Gastrocnemius medialis (tissue), 4 donors: ENCODE measurements around the gene DIAPH3. TPM values are rescaled to one million over a fixed set of nuclear protein-coding genes. Genes with fewer than 3 reads are reported as not detected.

ENCODE experiments used
- ATAC-seq, 2 donors: fragments of 150-250 bp; one replicate each; pipeline ENCODE4 v1.9.1; 2016
- DNase-seq, 2 donors: peaks; one replicate each; pipeline ENCODE4 v3.0.0-alpha.2; 2019
- H3K27ac ChIP-seq, 4 donors: fragments of 200-600 bp; sonication (generic); 1 replicate in 1 of 4; 2 replicates in 3 of 4; pipeline ENCODE4 v1.5.1; 2016 to 2018; ENCODE audit warnings: mild to moderate bottlenecking in 2 of 4, moderate library complexity in 1 of 4
- H3K27me3 ChIP-seq, 3 donors: fragments of 200-600 bp; sonication (generic) in 2 of 3; 1 replicate in 1 of 3; 2 replicates in 2 of 3; pipeline versions ENCODE4 v1.5.1 to v1.6.0; 2016 to 2019; ENCODE audit warnings: mild to moderate bottlenecking in 1 of 3, moderate library complexity in 1 of 3
- H3K36me3 ChIP-seq, 2 donors: fragments of 200-600 bp; sonication (generic) in 1 of 2; one replicate each; pipeline ENCODE4 v1.5.1; 2017 to 2018
- H3K4me1 ChIP-seq, 2 donors: fragments of 200-600 bp; sonication (generic) in 1 of 2; one replicate each; pipeline ENCODE4 v1.5.1; 2016 to 2017; ENCODE audit warnings: mild to moderate bottlenecking in 2 of 2
- H3K4me3 ChIP-seq, 4 donors: fragments of 200-600 bp; sonication (generic) in 3 of 4; 1 replicate in 1 of 4; 2 replicates in 3 of 4; pipeline ENCODE4 v1.5.1; 2016 to 2019; ENCODE audit warnings: mild to moderate bottlenecking in 2 of 4
- H3K9me3 ChIP-seq, 3 donors: fragments of 200-600 bp; sonication (generic) in 2 of 3; 1 replicate in 1 of 3; 2 replicates in 2 of 3; pipeline ENCODE4 v1.5.1; 2016 to 2019
- CTCF ChIP-seq, 5 experiments: fragments of 450-650 bp in 3 of 5; fragments of 200-600 bp in 2 of 5; sonication (generic) in 2 of 5; IDR thresholded peaks in 4 of 5; conservative IDR thresholded peaks in 1 of 5; 1 replicate in 4 of 5; 2 replicates in 1 of 5; pipeline ENCODE4 v1.5.1; 2016 to 2019; ENCODE audit warnings: antibody characterized with exemption in 5 of 5, mild to moderate bottlenecking in 3 of 5, moderate library complexity in 3 of 5
- POLR2A ChIP-seq, 2 donors: fragments of 450-650 bp; IDR thresholded peaks; one replicate each; pipeline ENCODE4 v1.6.1; 2017; ENCODE audit warnings: antibody characterized with exemption in 2 of 2, mild to moderate bottlenecking in 2 of 2, moderate library complexity in 2 of 2
- in situ Hi-C, 4 donors: fragments of 200-750 bp; cut with MboI; loops; one replicate each; pipeline versions ENCODE4 v1.15.0 to v1.8.0; 2017; ENCODE audit warnings: low sequenced_read_pairs in 4 of 4
- intact Hi-C: fragments of 100-400 bp; cut with DNase I; formaldehyde crosslinking; loops from one replicate; pipeline ENCODE4 v1.15.1; 2023; ENCODE audit warnings: low total_unique reads
- total RNA-seq, 4 donors: library from RNA; depleted of rRNA; stranded (reverse); fragments of >200 nt; gene quantifications; one replicate each; pipeline versions ENCODE4 v1.1.0 to v1.2.3, GENCODE V29; 2016

The DIAPH3 gene
- total RNA-seq, 4 donors from 2014 or later, result 0.13 TPM; not detected in 3

GRCh38 chr13:60158321-60158801 is 5.4 kb downstream of the DIAPH3 start:
- no peak for DNase-seq
- Histone ChIP-seq H3K36me3 (no peaks in the 10 kb centered on the region), H3K4me3 (no peak overlapping the region), H3K27ac (no peak overlapping the region), H3K4me1 (peaks cover 2 to 4% of the 10 kb centered on the region in 2 donors), H3K9me3 (no peaks in the 10 kb centered on the region), H3K27me3 (no peaks in the 10 kb centered on the region)
- in situ Hi-C loops, result loop anchor here in 3 of 4 donors (25.0 kb wide), 2 partner anchors 229 to 279 kb away; partner anchors contain the start of gene TDRD3 (in 2 of the 3)
- intact Hi-C loops, result no loop called here
- ATAC-seq, result no peak
- no peak for TF ChIP-seq CTCF (IDR thresholded peaks at IDR 0.05 in 4 of 5, conservative IDR thresholded peaks at IDR 0.05 in 1 of 5)
- TF ChIP-seq POLR2A (IDR thresholded peaks at IDR 0.05), result no peak

GRCh38 chr13:60155978-60156377 is 7.8 kb downstream of the DIAPH3 start:
- Histone ChIP-seq H3K27ac (no peak overlapping the region), H3K9me3 (no peaks in the 10 kb centered on the region), H3K4me3 (no peak overlapping the region), H3K27me3 (no peaks in the 10 kb centered on the region), H3K36me3 (no peaks in the 10 kb centered on the region), H3K4me1 (no peaks in the 10 kb centered on the region)
- DNase-seq (no peak), ATAC-seq (no peak)
- intact Hi-C loops (loop anchor here (1.0 kb wide), 1 partner anchor 27 kb away; no protein-coding TSS in a partner anchor), in situ Hi-C loops (loop anchor here in 3 of 4 donors (25.0 kb wide), 2 partner anchors 231 to 281 kb away; partner anchors contain the start of gene TDRD3 (in 2 of the 3))
- TF ChIP-seq CTCF (IDR thresholded peaks at IDR 0.05 in 4 of 5, conservative IDR thresholded peaks at IDR 0.05 in 1 of 5) (no peak), POLR2A (IDR thresholded peaks at IDR 0.05) (no peak)

GRCh38 chr13:60152904-60153303 is 10.8 kb downstream of the DIAPH3 start:
- intact Hi-C loops, result no loop called here
- DNase-seq (no peak), ATAC-seq (no peak)
- Histone ChIP-seq H3K4me3 (no peak overlapping the region), H3K27me3 (no peaks in the 10 kb centered on the region), H3K4me1 (no peaks in the 10 kb centered on the region), H3K9me3 (no peaks in the 10 kb centered on the region), H3K36me3 (no peaks in the 10 kb centered on the region), H3K27ac (no peak overlapping the region)
- in situ Hi-C loops, result loop anchor here in 3 of 4 donors (25.0 kb wide), 2 partner anchors 234 to 284 kb away; partner anchors contain the start of gene TDRD3 (in 2 of the 3)
- no peak for TF ChIP-seq POLR2A (IDR thresholded peaks at IDR 0.05)
- TF ChIP-seq CTCF (IDR thresholded peaks at IDR 0.05 in 4 of 5, conservative IDR thresholded peaks at IDR 0.05 in 1 of 5), result no peak

DNA sequence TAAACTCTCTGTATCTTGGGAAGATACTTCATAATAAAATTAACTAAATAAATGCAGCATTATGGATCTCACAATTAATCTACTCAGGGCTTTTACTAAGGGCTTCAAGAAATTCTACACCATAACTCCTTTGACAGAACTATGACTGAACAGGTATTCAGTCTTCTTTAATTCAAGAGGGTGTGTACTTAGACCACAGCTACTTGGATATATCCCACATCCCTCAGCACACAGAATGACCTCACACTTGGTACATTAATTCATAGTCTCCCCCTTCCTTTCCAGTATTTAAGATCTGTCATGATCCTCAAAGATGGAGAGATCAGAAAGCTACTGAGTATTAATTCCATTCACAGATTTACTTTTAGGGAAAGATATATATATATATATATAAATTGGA is 11.6 kb downstream of the DIAPH3 start:
- no peaks in the 10 kb centered on the region for H3K9me3 ChIP-seq
- H3K36me3 ChIP-seq, result no peaks in the 10 kb centered on the region
- intact Hi-C loops, result no loop called here
- TF ChIP-seq CTCF (IDR thresholded peaks at IDR 0.05 in 4 of 5, conservative IDR thresholded peaks at IDR 0.05 in 1 of 5), result no peak
- TF ChIP-seq POLR2A (IDR thresholded peaks at IDR 0.05), result no peak
- no peak for DNase-seq
- H3K27ac ChIP-seq, result no peak overlapping the region
- H3K27me3 ChIP-seq, result no peaks in the 10 kb centered on the region
- no peak overlapping the region for H3K4me3 ChIP-seq
- no peaks in the 10 kb centered on the region for H3K4me1 ChIP-seq
- no peak for ATAC-seq
- in situ Hi-C loops, result loop anchor here in 3 of 4 donors (25.0 kb wide), 2 partner anchors 235 to 285 kb away; partner anchors contain the start of gene TDRD3 (in 2 of the 3)
